Upper lobe of left lung (tissue), 4 donors: ENCODE results near the gene S100A4.

ENCODE experiments used
- EP300 ChIP-seq, 4 donors: sonication (generic); formaldehyde crosslinking; IDR thresholded peaks; one replicate each; pipeline ENCODE4 v1.5.1; 2017; ENCODE audit warnings: antibody characterized with exemption in 4 of 4, control low read depth in 2 of 4
- POLR2A ChIP-seq, 4 donors: fragments of 450-650 bp; IDR thresholded peaks; one replicate each; pipeline ENCODE4 v1.5.1; 2016 to 2017; ENCODE audit warnings: antibody characterized with exemption in 4 of 4, mild to moderate bottlenecking in 2 of 4
- POLR2AphosphoS5 ChIP-seq, 2 donors: sonication (generic); formaldehyde crosslinking; IDR thresholded peaks; one replicate each; pipeline ENCODE4 v1.5.1; 2017; ENCODE audit warnings: antibody characterized with exemption in 2 of 2
- TF ChIP-seq, protein P1 (sequence below), 6 experiments: fragments of 450-650 bp in 4 of 6; fragments of 200-600 bp in 2 of 6; sonication (generic) in 2 of 6; IDR thresholded peaks; one replicate each; pipeline ENCODE4 v1.5.1; 2016 to 2019; ENCODE audit warnings: antibody characterized with exemption in 6 of 6

DNA sequence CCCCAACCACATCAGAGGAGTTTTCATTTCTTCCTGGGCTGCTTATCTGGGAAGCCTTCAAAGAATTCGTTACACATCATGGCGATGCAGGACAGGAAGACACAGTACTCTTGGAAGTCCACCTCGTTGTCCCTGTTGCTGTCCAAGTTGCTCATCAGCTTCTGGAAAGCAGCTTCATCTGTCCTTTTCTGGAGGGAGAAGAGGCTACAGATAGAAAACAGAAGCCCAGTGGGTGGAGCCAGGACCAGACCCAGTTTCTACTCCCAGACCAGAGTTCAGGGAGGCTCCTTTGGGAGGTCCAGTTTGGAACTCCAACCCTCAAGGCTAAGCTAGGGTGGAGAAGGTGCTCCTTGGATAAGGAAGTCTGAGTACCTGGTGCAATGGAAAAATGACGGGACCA lies 1.9 kb downstream of the S100A4 start:
- TF ChIP-seq, protein P1, sequence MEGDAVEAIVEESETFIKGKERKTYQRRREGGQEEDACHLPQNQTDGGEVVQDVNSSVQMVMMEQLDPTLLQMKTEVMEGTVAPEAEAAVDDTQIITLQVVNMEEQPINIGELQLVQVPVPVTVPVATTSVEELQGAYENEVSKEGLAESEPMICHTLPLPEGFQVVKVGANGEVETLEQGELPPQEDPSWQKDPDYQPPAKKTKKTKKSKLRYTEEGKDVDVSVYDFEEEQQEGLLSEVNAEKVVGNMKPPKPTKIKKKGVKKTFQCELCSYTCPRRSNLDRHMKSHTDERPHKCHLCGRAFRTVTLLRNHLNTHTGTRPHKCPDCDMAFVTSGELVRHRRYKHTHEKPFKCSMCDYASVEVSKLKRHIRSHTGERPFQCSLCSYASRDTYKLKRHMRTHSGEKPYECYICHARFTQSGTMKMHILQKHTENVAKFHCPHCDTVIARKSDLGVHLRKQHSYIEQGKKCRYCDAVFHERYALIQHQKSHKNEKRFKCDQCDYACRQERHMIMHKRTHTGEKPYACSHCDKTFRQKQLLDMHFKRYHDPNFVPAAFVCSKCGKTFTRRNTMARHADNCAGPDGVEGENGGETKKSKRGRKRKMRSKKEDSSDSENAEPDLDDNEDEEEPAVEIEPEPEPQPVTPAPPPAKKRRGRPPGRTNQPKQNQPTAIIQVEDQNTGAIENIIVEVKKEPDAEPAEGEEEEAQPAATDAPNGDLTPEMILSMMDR (IDR thresholded peaks at IDR 0.05): no peak
- TF ChIP-seq POLR2A (IDR thresholded peaks at IDR 0.05): no peak
- TF ChIP-seq EP300 (IDR thresholded peaks at IDR 0.05): no peak
- TF ChIP-seq POLR2AphosphoS5 (IDR thresholded peaks at IDR 0.05): no peak
